ENCODE measurements around the gene MGMT. TPM values are rescaled to one million over a fixed set of nuclear protein-coding genes. Genes with fewer than 3 reads are reported as not detected.

The MGMT gene
- polyA plus RNA-seq, 1 of the 3 experiments (the other 2 are of a cell fraction): 10.8 TPM

DNA sequence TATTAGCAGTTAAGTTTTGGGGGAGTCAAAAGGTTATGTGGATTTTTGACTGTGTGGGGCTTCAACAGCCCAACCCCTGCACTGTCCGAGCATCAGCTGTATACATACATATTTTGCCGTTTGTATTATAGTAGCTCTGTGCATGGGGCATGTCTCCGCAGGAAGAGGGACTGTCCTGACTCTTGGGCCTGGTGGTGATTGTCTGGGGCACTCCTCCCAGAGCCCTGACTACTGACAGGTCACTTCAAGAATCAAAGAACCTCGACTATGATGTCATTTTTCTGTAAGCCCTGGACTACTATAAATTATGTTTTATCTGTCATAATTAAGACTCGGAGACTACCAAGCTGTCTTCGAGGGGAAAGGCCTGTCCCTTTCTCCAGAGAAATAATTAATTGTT, 51.8 kb downstream of the MGMT start (continued):
- no peak for TF ChIP-seq RCOR1 (IDR thresholded peaks at IDR 0.05; ENCODE audit: low read length)
- TF ChIP-seq CHD2 (IDR thresholded peaks at IDR 0.05; ENCODE audit: low read length, partially characterized antibody): no peak
- no peak for TF ChIP-seq ELF1 (IDR thresholded peaks at IDR 0.05)

DNA sequence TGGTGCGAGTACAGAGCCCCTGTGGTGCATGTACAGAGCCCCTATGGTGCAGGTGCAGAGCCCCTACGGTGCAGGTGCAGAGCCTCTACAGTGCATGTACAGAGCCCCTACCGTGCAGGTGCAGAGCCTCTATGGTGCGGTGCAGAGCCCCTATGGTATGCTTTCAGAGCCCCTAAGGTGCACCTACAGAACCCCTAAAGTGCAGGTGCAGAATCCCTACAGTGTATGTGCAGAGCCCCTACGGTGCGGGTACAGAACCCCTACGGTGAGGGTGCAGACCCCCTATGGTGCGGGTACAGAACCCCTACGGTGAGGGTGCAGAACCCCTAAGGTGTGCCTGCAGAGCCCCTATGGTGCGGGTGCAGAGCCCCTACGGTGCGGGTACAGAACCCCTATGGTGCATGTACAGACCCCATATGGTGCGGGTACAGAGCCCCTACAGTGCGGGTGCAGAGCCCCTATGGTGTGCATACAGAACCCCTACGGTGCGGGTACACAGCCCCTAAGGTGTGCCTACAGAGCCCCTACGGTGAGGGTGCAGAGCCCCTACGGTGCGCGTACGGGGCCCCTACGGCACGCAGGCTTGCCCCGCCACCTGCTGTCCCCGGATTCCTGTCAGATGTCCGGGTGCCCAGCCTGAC, 53.5 kb downstream of the MGMT start:
- H2AFZ ChIP-seq (ENCODE audit: low read depth): no peak overlapping the region
- no peak overlapping the region for H3K9ac ChIP-seq
- no peaks in the 10 kb centered on the region for H3F3A ChIP-seq (replicated peaks; ENCODE audit: insufficient read depth)
- H3K9me2 ChIP-seq: no peaks in the 10 kb centered on the region
- peaks cover 0 to 2% of the 10 kb centered on the region in 2 experiments; a peak in 1 of 4 replicates for H3K4me1 ChIP-seq (ENCODE audit: control insufficient read depth in 1 of 2, insufficient read depth in 2 of 2, low read depth in 1 of 2, low read length in 1 of 2)
- no peaks in the 10 kb centered on the region for H3K79me2 ChIP-seq (ENCODE audit: insufficient read depth)
- no peaks in the 10 kb centered on the region for H4K20me1 ChIP-seq (ENCODE audit: insufficient read depth)
- no peak overlapping the region for H3K4me2 ChIP-seq
- no peak overlapping the region; a peak in 1 of 4 replicates for H3K27ac ChIP-seq (ENCODE audit: low read depth in 2 of 2, low read length in 1 of 2)
- no peaks in the 10 kb centered on the region for H3K36me3 ChIP-seq (replicated peaks in 1 of 2; ENCODE audit: control insufficient read depth in 1 of 2, insufficient read depth in 2 of 2, low read length in 1 of 2)
- ChIA-PET CTCF (no interaction called here), POLR2A (no interaction called here)
- TF ChIP-seq FOSL2 (IDR thresholded peaks at IDR 0.05; ENCODE audit: borderline replicate concordance, low read depth) (no peak), ELF1 (IDR thresholded peaks at IDR 0.05) (no peak), RFX5 (IDR thresholded peaks at IDR 0.05; ENCODE audit: low read length) (no peak), MXI1 (IDR thresholded peaks at IDR 0.05; ENCODE audit: low read depth, low read length) (no peak), SMC3 (IDR thresholded peaks at IDR 0.05; ENCODE audit: low read depth, low read length) (no peak), NRF1 (IDR thresholded peaks at IDR 0.05; ENCODE audit: low read depth, low read length) (no peak), POLR2AphosphoS5 (IDR thresholded peaks at IDR 0.05; ENCODE audit: low read depth, low read length) (no peak), MEF2A (IDR thresholded peaks at IDR 0.05; ENCODE audit: borderline replicate concordance, low read depth) (no peak), GATA2 (CRISPR knock-in tag; IDR thresholded peaks at IDR 0.05) (no peak), JUND (IDR thresholded peaks at IDR 0.05) (no peak), EZH2phosphoT487 (IDR thresholded peaks at IDR 0.05; ENCODE audit: borderline replicate concordance, low read depth) (no peak), RAD21 (IDR thresholded peaks at IDR 0.05; ENCODE audit: low read length) (no peak), RXRA (IDR thresholded peaks at IDR 0.05; ENCODE audit: borderline replicate concordance, low read depth) (no peak), CHD2 (IDR thresholded peaks at IDR 0.05; ENCODE audit: low read length, partially characterized antibody) (no peak), YY1 (IDR thresholded peaks at IDR 0.05; ENCODE audit: low read depth) (no peak), TEAD4 (IDR thresholded peaks at IDR 0.05; ENCODE audit: borderline replicate concordance, insufficient read depth) (no peak), RCOR1 (IDR thresholded peaks at IDR 0.05; ENCODE audit: low read length) (no peak)
- TF ChIP-seq, protein P1, sequence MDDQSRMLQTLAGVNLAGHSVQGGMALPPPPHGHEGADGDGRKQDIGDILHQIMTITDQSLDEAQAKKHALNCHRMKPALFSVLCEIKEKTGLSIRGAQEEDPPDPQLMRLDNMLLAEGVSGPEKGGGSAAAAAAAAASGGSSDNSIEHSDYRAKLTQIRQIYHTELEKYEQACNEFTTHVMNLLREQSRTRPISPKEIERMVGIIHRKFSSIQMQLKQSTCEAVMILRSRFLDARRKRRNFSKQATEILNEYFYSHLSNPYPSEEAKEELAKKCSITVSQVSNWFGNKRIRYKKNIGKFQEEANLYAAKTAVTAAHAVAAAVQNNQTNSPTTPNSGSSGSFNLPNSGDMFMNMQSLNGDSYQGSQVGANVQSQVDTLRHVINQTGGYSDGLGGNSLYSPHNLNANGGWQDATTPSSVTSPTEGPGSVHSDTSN (IDR thresholded peaks at IDR 0.05): no peak
- TF ChIP-seq, protein P2, sequence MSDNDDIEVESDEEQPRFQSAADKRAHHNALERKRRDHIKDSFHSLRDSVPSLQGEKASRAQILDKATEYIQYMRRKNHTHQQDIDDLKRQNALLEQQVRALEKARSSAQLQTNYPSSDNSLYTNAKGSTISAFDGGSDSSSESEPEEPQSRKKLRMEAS (IDR thresholded peaks at IDR 0.05; ENCODE audit: low read depth): no peak
- TF ChIP-seq, protein P3, sequence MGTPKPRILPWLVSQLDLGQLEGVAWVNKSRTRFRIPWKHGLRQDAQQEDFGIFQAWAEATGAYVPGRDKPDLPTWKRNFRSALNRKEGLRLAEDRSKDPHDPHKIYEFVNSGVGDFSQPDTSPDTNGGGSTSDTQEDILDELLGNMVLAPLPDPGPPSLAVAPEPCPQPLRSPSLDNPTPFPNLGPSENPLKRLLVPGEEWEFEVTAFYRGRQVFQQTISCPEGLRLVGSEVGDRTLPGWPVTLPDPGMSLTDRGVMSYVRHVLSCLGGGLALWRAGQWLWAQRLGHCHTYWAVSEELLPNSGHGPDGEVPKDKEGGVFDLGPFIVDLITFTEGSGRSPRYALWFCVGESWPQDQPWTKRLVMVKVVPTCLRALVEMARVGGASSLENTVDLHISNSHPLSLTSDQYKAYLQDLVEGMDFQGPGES (IDR thresholded peaks at IDR 0.05; ENCODE audit: low read depth, low read length): no peak
- H3K27me3 ChIP-seq (ENCODE audit: insufficient read depth): no peaks in the 10 kb centered on the region
- H3K9me3 ChIP-seq: no peaks in the 10 kb centered on the region
- H3K4me3 ChIP-seq (ENCODE audit: low read depth in 2 of 2, low read length in 1 of 2): no peak overlapping the region
- WGBS (ENCODE audit: low lambda C conversion rate): 78% methylated on average over 8 of the region's 26 CpGs
- DNase-seq: no peak

All from SK-N-SH (cell line).